GM12891 (cell line): ENCODE measurements around the gene GAD1.

Source experiments
- POLR2A ChIP-seq: IDR thresholded peaks from 2 replicates; pipeline ENCODE4 v1.6.1; 2011; ENCODE audit warnings: low read depth, low read length, control low read depth
- POU2F2 ChIP-seq: IDR thresholded peaks from 2 replicates; pipeline ENCODE4 v1.6.1; 2011; ENCODE audit warnings: low read depth, mild to moderate bottlenecking, control low read depth, low read length, moderate library complexity

- TF ChIP-seq POLR2A (no peak), POU2F2 (no peak)
Observed at GRCh38 chr2:170772295-170772694, 44.4 kb upstream of the GAD1 start.
